GM19025 (cell line): ENCODE results near the gene UBR4.

Source experiments
- ATAC-seq: cut with Tn5 transposase; IDR thresholded peaks from one replicate; pipeline ENCODE4 v1.9.1; 2021; ENCODE audit warnings: mild to moderate bottlenecking, low read depth, moderate library complexity; ENCODE audit not compliant: unreplicated experiment

UBR4 gene

GRCh38 chr1:19151537-19151936 lies 58.5 kb downstream of the UBR4 start:
- ATAC-seq, result no peak

- no peak for ATAC-seq
Observed at GRCh38 chr1:19149736-19150135, 60.3 kb downstream of the UBR4 start.

GRCh38 chr1:19140465-19140864 lies 69.6 kb downstream of the UBR4 start:
- no peak for ATAC-seq

GRCh38 chr1:19139711-19140110 lies 70.4 kb downstream of the UBR4 start:
- no peak for ATAC-seq

GRCh38 chr1:19138958-19139581 lies 71.0 kb downstream of the UBR4 start:
- no peak for ATAC-seq

GRCh38 chr1:19138331-19138730 lies 71.7 kb downstream of the UBR4 start:
- no peak for ATAC-seq

GRCh38 chr1:19137158-19137557 lies 72.9 kb downstream of the UBR4 start:
- ATAC-seq, result no peak

- no peak for ATAC-seq
Observed at GRCh38 chr1:19133360-19133759, 76.7 kb downstream of the UBR4 start.

- no peak for ATAC-seq
Observed at GRCh38 chr1:19130468-19130867, 79.6 kb downstream of the UBR4 start.

GRCh38 chr1:19128968-19129514 lies 81.0 kb downstream of the UBR4 start:
- ATAC-seq, result no peak

GRCh38 chr1:19124273-19124672 lies 85.8 kb downstream of the UBR4 start:
- no peak for ATAC-seq

- ATAC-seq, result no peak
Observed at GRCh38 chr1:19123837-19124236, 86.2 kb downstream of the UBR4 start.

GRCh38 chr1:19122668-19123067 lies 87.4 kb downstream of the UBR4 start:
- no peak for ATAC-seq

GRCh38 chr1:19121192-19121591 lies 88.9 kb downstream of the UBR4 start:
- no peak for ATAC-seq

GRCh38 chr1:19120070-19120469 lies 90.0 kb downstream of the UBR4 start:
- no peak for ATAC-seq

- ATAC-seq, result no peak
Observed at GRCh38 chr1:19115082-19115808, 94.8 kb downstream of the UBR4 start.

GRCh38 chr1:19113697-19114092 lies 96.4 kb downstream of the UBR4 start:
- ATAC-seq, result no peak

- ATAC-seq, result no peak
Observed at GRCh38 chr1:19112891-19113696, 97.0 kb downstream of the UBR4 start.

- ATAC-seq, result no peak
Observed at GRCh38 chr1:19110257-19110927, 99.7 kb downstream of the UBR4 start.

- no peak for ATAC-seq
Observed at GRCh38 chr1:19109545-19109944, 100.5 kb downstream of the UBR4 start.

GRCh38 chr1:19101244-19101643 lies 108.8 kb downstream of the UBR4 start:
- ATAC-seq, result no peak
